ENCODE data around the gene ARL15.

The ARL15 gene

GRCh38 chr5:54007827-54008777, 302.3 kb downstream of the ARL15 start:
- DNase-seq: no peak
- Histone ChIP-seq H3K9me3 (no peaks in the 10 kb centered on the region), H3K4me1 (no peaks in the 10 kb centered on the region), H3K27me3 (peaks cover 2% of the 10 kb centered on the region; the same call in 1 of the 2 replicates), H3K4me3 (ENCODE audit: low read depth, low read length) (no peak overlapping the region), H3K36me3 (no peaks in the 10 kb centered on the region)
- TF ChIP-seq, protein P1, sequence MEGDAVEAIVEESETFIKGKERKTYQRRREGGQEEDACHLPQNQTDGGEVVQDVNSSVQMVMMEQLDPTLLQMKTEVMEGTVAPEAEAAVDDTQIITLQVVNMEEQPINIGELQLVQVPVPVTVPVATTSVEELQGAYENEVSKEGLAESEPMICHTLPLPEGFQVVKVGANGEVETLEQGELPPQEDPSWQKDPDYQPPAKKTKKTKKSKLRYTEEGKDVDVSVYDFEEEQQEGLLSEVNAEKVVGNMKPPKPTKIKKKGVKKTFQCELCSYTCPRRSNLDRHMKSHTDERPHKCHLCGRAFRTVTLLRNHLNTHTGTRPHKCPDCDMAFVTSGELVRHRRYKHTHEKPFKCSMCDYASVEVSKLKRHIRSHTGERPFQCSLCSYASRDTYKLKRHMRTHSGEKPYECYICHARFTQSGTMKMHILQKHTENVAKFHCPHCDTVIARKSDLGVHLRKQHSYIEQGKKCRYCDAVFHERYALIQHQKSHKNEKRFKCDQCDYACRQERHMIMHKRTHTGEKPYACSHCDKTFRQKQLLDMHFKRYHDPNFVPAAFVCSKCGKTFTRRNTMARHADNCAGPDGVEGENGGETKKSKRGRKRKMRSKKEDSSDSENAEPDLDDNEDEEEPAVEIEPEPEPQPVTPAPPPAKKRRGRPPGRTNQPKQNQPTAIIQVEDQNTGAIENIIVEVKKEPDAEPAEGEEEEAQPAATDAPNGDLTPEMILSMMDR (IDR thresholded peaks at IDR 0.05; ENCODE audit: low read depth, low read length): no peak

DNA sequence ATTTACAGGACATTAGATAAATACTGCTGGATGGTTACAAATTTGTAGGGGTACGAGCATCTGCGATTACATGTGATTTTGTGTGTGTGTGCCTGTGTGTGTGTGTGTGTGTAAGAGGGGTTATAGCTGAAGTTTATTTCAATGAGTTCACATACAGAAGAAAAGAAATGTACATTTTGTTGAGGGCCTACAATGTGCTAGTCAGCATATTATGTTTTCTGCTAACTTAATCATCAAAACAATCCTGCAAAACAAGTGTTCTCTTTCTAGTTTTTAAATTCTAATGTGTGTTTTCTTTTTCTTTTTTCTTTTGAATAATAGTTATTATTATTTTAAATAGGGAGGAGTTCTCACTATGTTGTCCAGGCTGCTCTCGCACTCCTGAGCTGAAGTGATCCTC, 305.7 kb downstream of the ARL15 start:
- Histone ChIP-seq H3K36me3 (no peaks in the 10 kb centered on the region), H3K9me3 (no peaks in the 10 kb centered on the region), H3K27me3 (no peaks in the 10 kb centered on the region; the same call in 1 of the 2 replicates), H3K4me1 (no peaks in the 10 kb centered on the region), H3K4me3 (ENCODE audit: low read depth, low read length) (no peak overlapping the region)
- TF ChIP-seq, protein P1 (IDR thresholded peaks at IDR 0.05; ENCODE audit: low read depth, low read length): no peak
- DNase-seq: no peak

DNA sequence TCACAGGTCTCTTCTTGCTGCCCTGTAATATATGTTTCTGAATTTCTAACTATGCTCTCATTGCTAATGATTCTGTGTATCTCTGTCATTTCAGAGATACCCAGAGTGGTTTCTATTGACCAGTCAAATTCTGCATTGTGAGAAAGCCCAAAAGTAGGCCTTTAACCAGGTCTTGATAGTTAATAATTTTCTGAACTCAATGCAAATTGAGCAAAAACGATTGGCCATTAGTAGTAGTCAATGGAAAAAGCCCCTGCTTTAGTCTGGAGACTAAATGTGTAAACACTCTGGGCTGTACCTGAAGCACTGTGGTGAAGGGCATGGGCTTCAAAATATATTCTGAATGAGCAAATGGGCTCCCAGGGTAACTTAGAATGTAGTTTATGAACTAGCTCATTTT, 307.6 kb downstream of the ARL15 start:
- H3K4me1 ChIP-seq: no peaks in the 10 kb centered on the region
- no peaks in the 10 kb centered on the region for H3K9me3 ChIP-seq
- TF ChIP-seq, protein P1 (IDR thresholded peaks at IDR 0.05; ENCODE audit: low read depth, low read length): no peak
- no peak for DNase-seq
- H3K4me3 ChIP-seq (ENCODE audit: low read depth, low read length): no peak overlapping the region
- no peaks in the 10 kb centered on the region for H3K27me3 ChIP-seq
- H3K36me3 ChIP-seq: no peaks in the 10 kb centered on the region

DNA sequence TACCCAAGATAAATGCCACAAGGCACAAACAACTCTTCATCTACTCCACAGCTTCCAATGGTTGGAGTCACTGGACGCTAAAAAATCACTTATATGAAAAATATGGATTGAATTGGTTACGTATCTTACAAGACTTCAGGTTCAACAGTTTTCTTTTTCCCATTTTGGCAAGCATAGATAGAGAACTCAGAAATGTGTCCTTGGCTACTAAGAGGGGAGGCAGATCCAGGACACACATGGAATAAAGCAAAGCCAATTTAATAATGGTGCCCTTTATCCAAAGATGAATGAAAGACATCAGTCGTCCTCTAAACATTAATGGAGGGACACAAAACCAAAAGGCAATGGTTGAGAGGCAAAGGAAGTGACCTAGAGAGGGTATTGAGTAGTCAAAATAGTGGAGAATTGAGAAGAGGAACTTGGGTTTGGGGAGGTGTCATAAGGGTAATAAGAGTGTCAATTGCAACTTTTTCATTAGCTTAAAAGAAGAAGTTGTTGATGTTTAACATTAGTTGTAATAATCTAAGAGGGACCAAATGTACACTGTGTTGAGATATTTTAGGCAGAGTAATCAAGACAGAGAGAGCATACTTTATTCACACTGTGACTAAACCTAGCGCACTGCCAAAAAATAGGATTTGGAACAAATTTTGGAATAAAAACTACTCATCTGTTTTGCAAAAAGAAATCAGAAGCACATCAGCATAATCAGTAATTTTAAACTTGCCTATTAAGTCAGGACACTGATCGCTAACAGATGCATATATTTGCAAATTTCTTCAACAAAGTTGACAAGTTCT, 308.2 kb downstream of the ARL15 start:
- Histone ChIP-seq H3K4me1 (no peaks in the 10 kb centered on the region), H3K36me3 (no peaks in the 10 kb centered on the region), H3K27me3 (no peaks in the 10 kb centered on the region), H3K4me3 (ENCODE audit: low read depth, low read length) (no peak overlapping the region), H3K9me3 (no peaks in the 10 kb centered on the region)
- TF ChIP-seq, protein P1 (IDR thresholded peaks at IDR 0.05; ENCODE audit: low read depth, low read length): no peak
- no peak for DNase-seq

- DNase-seq: no peak
- no peak overlapping the region for H3K4me3 ChIP-seq (ENCODE audit: low read depth, low read length)
- H3K4me1 ChIP-seq: no peaks in the 10 kb centered on the region
- no peaks in the 10 kb centered on the region for H3K36me3 ChIP-seq
- no peaks in the 10 kb centered on the region for H3K9me3 ChIP-seq
- no peaks in the 10 kb centered on the region for H3K27me3 ChIP-seq
- TF ChIP-seq, protein P1 (IDR thresholded peaks at IDR 0.05; ENCODE audit: low read depth, low read length): no peak
Observed at GRCh38 chr5:54000011-54000410, 310.4 kb downstream of the ARL15 start.

Data from BE2C (cell line).